SK-N-SH (cell line): ENCODE measurements around the gene PPT2. TPM values are rescaled to one million over a fixed set of nuclear protein-coding genes. Genes with fewer than 3 reads are reported as not detected.

Experiments used
- CTCF ChIA-PET: fragments of 300-600, 350-600 bp; formaldehyde crosslinking; extraction: SDS; loops from one replicate; lab custom pipeline; 2021; lab: Yijun Ruan, JAX
- POLR2A ChIA-PET: fragments of 350-600 bp; sonication (Branson Sonifier 250); formaldehyde crosslinking; extraction: SDS; loops from one replicate; lab custom pipeline; 2020; ENCODE audit warnings: antibody characterized with exemption, inconsistent platforms; lab: Yijun Ruan, JAX
- DNase-seq: peaks from one replicate; pipeline ENCODE4 v3.0.0; 2012
- H2AFZ ChIP-seq: fragments of 200-600 bp; sonication (generic); 2 replicates; pipeline ENCODE4 v1.8.1; 2016; ENCODE audit warnings: antibody characterized with exemption, mild to moderate bottlenecking, low read depth
- H3F3A ChIP-seq: fragments of 200-600 bp; sonication (generic); replicated peaks from 2 replicates; pipeline ENCODE3; 2016; ENCODE audit warnings: antibody characterized with exemption, mild to moderate bottlenecking; ENCODE audit not compliant: insufficient read depth
- H3K27ac ChIP-seq, 2 experiments: fragments of 200-500 bp in 1 of 2; fragments of 200-600 bp in 1 of 2; sonication (Bioruptor generic) in 1 of 2; sonication (generic), shearing (Covaris generic) in 1 of 2; 2 replicates each; pipeline versions ENCODE4 v1.5.1 to v1.6.1; 2014 to 2016; ENCODE audit warnings: low read depth in 2 of 2, inconsistent platforms in 1 of 2, low read length in 1 of 2, mild to moderate bottlenecking in 1 of 2, mixed read lengths in 1 of 2
- H3K27me3 ChIP-seq: fragments of 200-600 bp; sonication (generic), shearing (Covaris generic); 2 replicates; pipeline ENCODE4 v1.6.1; 2016; ENCODE audit warnings: mixed run types; ENCODE audit not compliant: insufficient read depth
- H3K36me3 ChIP-seq, 2 experiments: fragments of 200-500 bp in 1 of 2; fragments of 200-600 bp in 1 of 2; sonication (Bioruptor generic) in 1 of 2; sonication (generic) in 1 of 2; replicated peaks in 1 of 2; 2 replicates each; pipeline versions ENCODE3 to v1.5.1; 2014 to 2016; ENCODE audit warnings: low read length in 1 of 2, mild to moderate bottlenecking in 1 of 2; ENCODE audit not compliant: insufficient read depth in 2 of 2, control insufficient read depth in 1 of 2
- H3K4me1 ChIP-seq, 2 experiments: fragments of 200-500 bp in 1 of 2; fragments of 200-600 bp in 1 of 2; sonication (Bioruptor generic) in 1 of 2; sonication (generic), shearing (Covaris generic) in 1 of 2; 2 replicates each; pipeline versions ENCODE4 v1.5.1 to v1.6.1; 2014 to 2016; ENCODE audit warnings: low read depth in 1 of 2, low read length in 1 of 2, mixed run types in 1 of 2; ENCODE audit not compliant: insufficient read depth in 2 of 2, control insufficient read depth in 1 of 2
- H3K4me2 ChIP-seq: fragments of 200-600 bp; sonication (generic), shearing (Covaris generic); 2 replicates; pipeline ENCODE4 v1.6.1; 2017; ENCODE audit warnings: mixed run types
- H3K4me3 ChIP-seq, 2 experiments: fragments of 200-500 bp in 1 of 2; fragments of 200-600 bp in 1 of 2; sonication (Bioruptor generic) in 1 of 2; sonication (generic), shearing (Covaris generic) in 1 of 2; 2 replicates each; pipeline versions ENCODE4 v1.5.1 to v1.8.1; 2014 to 2016; ENCODE audit warnings: low read depth in 2 of 2, inconsistent platforms in 1 of 2, low read length in 1 of 2, mild to moderate bottlenecking in 1 of 2, mixed read lengths in 1 of 2, moderate library complexity in 1 of 2
- H3K79me2 ChIP-seq: fragments of 200-600 bp; sonication (generic); 2 replicates; pipeline ENCODE4 v1.8.1; 2017; ENCODE audit warnings: mild to moderate bottlenecking; ENCODE audit not compliant: insufficient read depth
- H3K9ac ChIP-seq: fragments of 200-600 bp; sonication (generic); 2 replicates; pipeline ENCODE4 v1.6.1; 2017; ENCODE audit warnings: mixed run types
- H3K9me2 ChIP-seq: fragments of 200-600 bp; sonication (generic); 2 replicates; pipeline ENCODE4 v1.6.1; 2017; ENCODE audit warnings: mixed run types
- H3K9me3 ChIP-seq: fragments of 200-600 bp; sonication (generic); 2 replicates; pipeline ENCODE4 v1.6.1; 2017; ENCODE audit warnings: mixed run types, mild to moderate bottlenecking, moderate library complexity
- H4K20me1 ChIP-seq: fragments of 200-600 bp; sonication (generic); 2 replicates; pipeline ENCODE4 v1.6.1; 2017; ENCODE audit warnings: mild to moderate bottlenecking, mixed run types; ENCODE audit not compliant: insufficient read depth
- CHD2 ChIP-seq: fragments of 150-350 bp; IDR thresholded peaks from 2 replicates; pipeline ENCODE4 v1.6.1; 2018; ENCODE audit warnings: low read length; ENCODE audit not compliant: partially characterized antibody
- ELF1 ChIP-seq: IDR thresholded peaks from 2 replicates; pipeline ENCODE4 v1.4.0; 2012
- EZH2phosphoT487 ChIP-seq: fragments of 200-600 bp; sonication (generic); IDR thresholded peaks from 2 replicates; pipeline ENCODE4 v1.6.1; 2017; ENCODE audit warnings: low read depth, mixed run types, mild to moderate bottlenecking, antibody characterized with exemption, moderate library complexity, borderline replicate concordance
- GATA2 ChIP-seq: sonication (generic); formaldehyde crosslinking; IDR thresholded peaks from 2 replicates; pipeline ENCODE4 v1.5.0; 2020; ENCODE audit warnings: mild to moderate bottlenecking, missing genetic modification reagents
- JUND ChIP-seq: IDR thresholded peaks from 2 replicates; pipeline ENCODE4 v1.4.0; 2012
- MAX ChIP-seq: IDR thresholded peaks from 2 replicates; pipeline ENCODE4 v1.4.0; 2012; ENCODE audit warnings: low read depth
- MXI1 ChIP-seq: IDR thresholded peaks from 2 replicates; pipeline ENCODE4 v1.6.1; 2012; ENCODE audit warnings: mild to moderate bottlenecking, low read depth, low read length, improper control_type of control experiment
- NFIC ChIP-seq: IDR thresholded peaks from 2 replicates; pipeline ENCODE4 v1.4.0; 2012; ENCODE audit warnings: borderline replicate concordance
- POLR2AphosphoS5 ChIP-seq: IDR thresholded peaks from 2 replicates; pipeline ENCODE4 v1.6.1; 2012; ENCODE audit warnings: low read depth, low read length
- RFX5 ChIP-seq: IDR thresholded peaks from 2 replicates; pipeline ENCODE4 v1.6.1; 2012; ENCODE audit warnings: mild to moderate bottlenecking, improper control_type of control experiment, low read length
- RXRA ChIP-seq: IDR thresholded peaks from 2 replicates; pipeline ENCODE4 v1.4.0; 2012; ENCODE audit warnings: low read depth, mild to moderate bottlenecking, borderline replicate concordance
- SIN3A ChIP-seq: IDR thresholded peaks from 2 replicates; pipeline ENCODE4 v1.6.1; 2012; ENCODE audit warnings: low read depth, mild to moderate bottlenecking, low read length, moderate library complexity, borderline replicate concordance
- TAF1 ChIP-seq: IDR thresholded peaks from 2 replicates; pipeline ENCODE4 v1.6.1; 2012; ENCODE audit warnings: low read depth, mild to moderate bottlenecking, low read length, moderate library complexity, borderline replicate concordance
- YY1 ChIP-seq: IDR thresholded peaks from 2 replicates; pipeline ENCODE4 v1.4.0; 2012; ENCODE audit warnings: low read depth, mild to moderate bottlenecking
- WGBS: methylation state at CpG from one replicate; pipeline ENCODE4 v1.1.6; 2017; ENCODE audit warnings: low lambda C conversion rate; 5-methylcytosine and 5-hydroxymethylcytosine counted together
- polyA plus RNA-seq, 3 experiments: library from polyadenylated mRNA; depleted of rRNA; stranded (reverse); fragments of >200 nt; gene quantifications; 2 replicates each; pipeline ENCODE4 v1.2.3, GENCODE V29; 2012
- TF ChIP-seq, protein P1 (sequence below): fragments of 150-350 bp; IDR thresholded peaks from 2 replicates; pipeline ENCODE4 v1.6.1; 2016; ENCODE audit warnings: mild to moderate bottlenecking, low read depth, low read length
- TF ChIP-seq, protein P2 (sequence below): IDR thresholded peaks from 2 replicates; pipeline ENCODE4; 2012

PPT2 gene
- polyA plus RNA-seq, 1 of the 3 experiments (the other 2 are of a cell fraction) = 32.7 TPM

DNA sequence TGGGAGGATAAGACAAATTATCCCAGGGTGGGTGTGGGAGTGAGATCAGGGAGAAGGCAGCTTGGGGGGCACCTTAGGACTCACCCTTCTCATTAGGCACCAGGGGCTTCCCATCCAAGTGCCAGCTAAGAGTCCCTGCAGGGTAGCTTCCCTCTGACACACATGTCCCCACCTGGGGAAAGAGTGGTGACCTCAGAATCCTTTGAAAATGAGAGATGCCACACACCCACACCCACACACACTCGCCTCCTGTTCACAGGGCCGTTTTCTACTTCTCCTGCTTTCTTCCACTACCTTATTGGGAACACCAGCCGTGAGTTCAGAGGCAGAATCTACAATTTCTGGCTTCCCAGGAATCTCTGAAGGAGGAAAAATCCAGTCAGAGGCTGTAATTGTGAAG is 29.1 kb downstream of the PPT2 start:
- DNase-seq = no peak
- H3K36me3 ChIP-seq = peaks cover 17 to 43% of the 10 kb centered on the region in 2 experiments
- no peak overlapping the region for H3K27ac ChIP-seq
- H3K9me2 ChIP-seq = no peaks in the 10 kb centered on the region
- H3K4me3 ChIP-seq = no peak overlapping the region
- no peak overlapping the region for H3K4me2 ChIP-seq
- H3K27me3 ChIP-seq = no peaks in the 10 kb centered on the region
- H3F3A ChIP-seq = peaks cover 20% of the 10 kb centered on the region
- WGBS = 94% methylated on average over 3 of the region's 3 CpGs
- H4K20me1 ChIP-seq = no peaks in the 10 kb centered on the region
- no peaks in the 10 kb centered on the region for H3K9me3 ChIP-seq
- TF ChIP-seq GATA2 (no peak), EZH2phosphoT487 (no peak), ELF1 (no peak), SIN3A (no peak), POLR2AphosphoS5 (no peak), TAF1 (no peak), YY1 (no peak), RFX5 (no peak), JUND (no peak), CHD2 (no peak)
- TF ChIP-seq, protein P1, sequence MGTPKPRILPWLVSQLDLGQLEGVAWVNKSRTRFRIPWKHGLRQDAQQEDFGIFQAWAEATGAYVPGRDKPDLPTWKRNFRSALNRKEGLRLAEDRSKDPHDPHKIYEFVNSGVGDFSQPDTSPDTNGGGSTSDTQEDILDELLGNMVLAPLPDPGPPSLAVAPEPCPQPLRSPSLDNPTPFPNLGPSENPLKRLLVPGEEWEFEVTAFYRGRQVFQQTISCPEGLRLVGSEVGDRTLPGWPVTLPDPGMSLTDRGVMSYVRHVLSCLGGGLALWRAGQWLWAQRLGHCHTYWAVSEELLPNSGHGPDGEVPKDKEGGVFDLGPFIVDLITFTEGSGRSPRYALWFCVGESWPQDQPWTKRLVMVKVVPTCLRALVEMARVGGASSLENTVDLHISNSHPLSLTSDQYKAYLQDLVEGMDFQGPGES = no peak
- H2AFZ ChIP-seq = no peak overlapping the region
- peaks cover 4 to 12% of the 10 kb centered on the region in 2 experiments; a peak in 2 of 4 replicates for H3K4me1 ChIP-seq
- H3K79me2 ChIP-seq = peaks cover 17% of the 10 kb centered on the region; the same call in 1 of the 2 replicates
- CTCF ChIA-PET = interaction anchor here (1.4 kb wide), 1 partner anchor 11 kb away, joined by 4 read pairs; no protein-coding TSS in a partner anchor
- no peak overlapping the region for H3K9ac ChIP-seq
- POLR2A ChIA-PET = no interaction called here

DNA sequence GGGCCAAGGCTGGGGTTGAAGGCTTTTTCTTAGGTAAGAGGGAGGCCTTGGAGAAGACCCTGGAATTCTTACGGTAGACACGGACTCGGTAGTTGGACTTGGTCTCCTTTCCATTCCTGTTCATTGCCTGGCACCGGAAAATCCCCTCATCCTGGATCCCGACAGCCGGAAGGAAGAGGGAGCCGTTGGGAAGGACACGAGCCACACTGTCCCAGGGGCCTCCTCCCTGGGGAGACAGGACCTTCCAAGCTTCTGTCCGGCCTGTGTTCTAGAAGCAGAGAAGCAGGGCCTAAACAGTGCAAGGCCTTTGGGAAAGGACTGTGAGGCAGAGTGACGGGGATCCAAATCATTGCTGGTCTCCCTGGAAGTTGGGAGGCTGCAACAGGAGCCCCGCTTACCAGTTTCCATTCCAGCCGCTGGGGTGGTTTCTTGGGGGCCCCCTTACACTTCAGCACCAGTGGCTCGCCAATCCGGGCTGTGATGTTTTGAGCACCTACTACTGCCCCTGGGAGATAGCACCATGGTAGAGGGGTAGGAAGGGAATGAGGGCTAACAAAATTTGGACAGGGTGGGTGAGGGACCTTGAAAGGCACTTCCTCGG is 29.6 kb downstream of the PPT2 start:
- Histone ChIP-seq H3K9me3 (no peaks in the 10 kb centered on the region), H3K9me2 (no peaks in the 10 kb centered on the region), H3K79me2 (peaks cover 20% of the 10 kb centered on the region), H2AFZ (no peak overlapping the region), H3K27me3 (no peaks in the 10 kb centered on the region), H3K4me2 (no peak overlapping the region), H3F3A (peaks cover 20% of the 10 kb centered on the region), H3K36me3 (peaks cover 17 to 43% of the 10 kb centered on the region in 2 experiments), H3K27ac (no peak overlapping the region), H4K20me1 (no peaks in the 10 kb centered on the region), H3K4me3 (no peak overlapping the region), H3K9ac (no peak overlapping the region), H3K4me1 (peaks cover 4 to 15% of the 10 kb centered on the region in 2 experiments; a peak in 2 of 4 replicates)
- ChIA-PET POLR2A (no interaction called here), CTCF (no interaction called here)
- DNase-seq = peak; percentile 7
- TF ChIP-seq MAX = no peak
- no peak for TF ChIP-seq ELF1
- TF ChIP-seq, protein P2, sequence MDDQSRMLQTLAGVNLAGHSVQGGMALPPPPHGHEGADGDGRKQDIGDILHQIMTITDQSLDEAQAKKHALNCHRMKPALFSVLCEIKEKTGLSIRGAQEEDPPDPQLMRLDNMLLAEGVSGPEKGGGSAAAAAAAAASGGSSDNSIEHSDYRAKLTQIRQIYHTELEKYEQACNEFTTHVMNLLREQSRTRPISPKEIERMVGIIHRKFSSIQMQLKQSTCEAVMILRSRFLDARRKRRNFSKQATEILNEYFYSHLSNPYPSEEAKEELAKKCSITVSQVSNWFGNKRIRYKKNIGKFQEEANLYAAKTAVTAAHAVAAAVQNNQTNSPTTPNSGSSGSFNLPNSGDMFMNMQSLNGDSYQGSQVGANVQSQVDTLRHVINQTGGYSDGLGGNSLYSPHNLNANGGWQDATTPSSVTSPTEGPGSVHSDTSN = no peak
- TF ChIP-seq NFIC = no peak
- TF ChIP-seq SIN3A = no peak
- no peak for TF ChIP-seq RXRA
- no peak for TF ChIP-seq MXI1
- WGBS = 97% methylated on average over 14 of the region's 15 CpGs
